Dermis blood vessel endothelial cell (primary cell): Measurements from ENCODE around the gene ADAMTS4. TPM values are rescaled to one million over a fixed set of nuclear protein-coding genes. Genes with fewer than 3 reads are reported as not detected.

Experiments used
- DNase-seq: peaks from one replicate; pipeline ENCODE4 v3.0.0; 2010
- total RNA-seq: library from RNA; depleted of rRNA; stranded (reverse); fragments of >200 nt; gene quantifications from 2 replicates; pipeline ENCODE4 v1.2.3, GENCODE V29; 2014

Gene ADAMTS4
- total RNA-seq, 1 donor from 2014 or later, result 19.7 TPM

DNA sequence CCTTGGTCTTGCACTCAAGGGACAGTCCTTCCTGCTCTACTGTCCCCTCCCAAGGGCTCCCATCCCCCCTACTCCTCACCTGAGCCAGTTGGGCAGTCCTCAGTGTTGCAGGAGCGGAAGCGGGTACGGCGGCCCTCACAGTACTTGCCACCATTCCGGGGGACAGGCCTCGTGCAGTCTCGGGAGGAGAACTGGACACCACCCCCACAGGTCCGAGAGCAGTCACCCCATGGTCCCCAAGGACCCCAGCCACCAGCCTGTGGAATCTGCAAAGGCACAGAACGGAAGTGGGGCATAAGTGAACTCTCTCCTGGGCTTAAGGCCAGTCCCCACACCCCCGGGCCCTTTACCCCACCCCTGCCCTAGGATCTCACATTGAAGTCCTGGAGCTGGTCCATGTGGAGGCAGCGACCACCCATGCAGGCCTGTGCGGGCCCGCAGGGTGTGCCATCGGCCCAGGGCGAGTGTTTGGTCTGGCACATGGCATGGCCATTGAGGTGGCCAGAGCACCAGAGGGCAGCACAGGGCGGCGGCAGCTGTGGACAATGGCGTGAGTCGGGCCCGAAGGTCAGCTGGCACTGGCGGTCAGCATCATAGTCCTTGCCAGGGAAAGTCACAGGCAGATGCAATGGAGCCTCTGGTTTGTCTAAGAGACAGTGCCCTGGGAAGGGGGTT, 5.2 kb downstream of the ADAMTS4 start:
- DNase-seq, result peak; percentile 71

DNA sequence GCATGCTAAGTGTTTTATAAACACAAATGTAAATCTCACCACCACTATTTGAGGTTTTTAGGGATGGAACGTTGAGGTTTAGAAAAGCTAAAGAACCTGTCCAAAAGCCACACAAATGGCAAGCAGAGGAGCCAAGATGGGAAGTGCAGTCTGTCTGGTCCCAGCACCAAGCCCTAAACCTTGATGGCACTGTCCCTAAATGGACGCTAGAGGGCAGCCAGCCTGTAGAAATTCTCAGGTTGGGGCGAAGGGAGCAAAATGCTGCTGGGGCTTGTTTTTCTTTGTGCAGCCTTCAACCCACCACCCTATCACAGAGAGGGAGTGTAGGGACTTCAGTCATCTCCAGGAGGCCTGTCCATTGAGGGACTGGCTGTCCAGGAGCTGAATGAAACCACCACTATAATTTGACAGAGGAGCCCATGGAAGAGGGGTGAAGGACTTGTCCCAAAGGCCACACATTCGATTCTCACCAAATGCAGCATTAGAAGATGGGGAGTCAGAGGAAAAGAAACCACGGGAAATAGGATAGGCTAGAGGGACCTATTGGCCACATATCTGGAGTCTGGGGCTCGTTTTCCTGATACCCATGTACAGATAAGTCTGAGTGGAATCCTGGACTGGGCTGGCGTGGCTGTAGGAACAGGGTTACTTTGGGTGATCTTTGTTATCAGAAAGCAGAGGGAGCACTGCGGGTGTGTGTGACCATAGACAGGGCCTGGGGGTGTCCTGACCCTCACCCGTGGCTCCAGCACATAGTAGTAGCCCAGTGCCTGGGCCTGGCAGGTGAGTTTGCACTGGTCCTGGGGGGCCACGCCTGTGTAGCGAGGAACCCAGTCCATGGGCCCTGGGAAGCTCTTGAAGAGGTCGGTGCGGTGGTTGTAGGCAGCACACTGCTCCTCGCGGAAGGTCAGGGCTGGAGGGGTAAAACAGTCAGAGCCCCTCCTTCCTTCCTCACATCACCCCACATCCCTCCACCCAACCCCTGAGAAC, 6.1 kb downstream of the ADAMTS4 start:
- peak; percentile 87 for DNase-seq

DNA sequence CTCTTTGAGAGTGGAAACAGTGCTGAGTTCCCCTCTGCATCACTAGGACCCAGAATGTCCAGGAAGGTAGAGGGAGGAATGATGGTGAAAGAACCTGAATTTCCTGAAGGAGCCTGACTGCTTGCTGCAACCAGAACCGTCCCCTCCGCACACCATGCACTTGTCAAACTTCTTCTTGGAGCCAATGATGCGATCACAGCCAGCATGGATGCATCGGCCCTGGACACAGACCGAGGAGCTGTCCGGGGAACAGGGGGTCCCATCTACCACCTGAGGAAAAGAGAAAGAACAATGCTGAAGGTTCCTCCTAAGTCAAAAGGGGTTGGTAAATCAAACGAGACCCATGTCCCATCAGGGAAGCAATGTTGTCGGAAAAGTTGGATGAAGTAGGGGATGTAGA, 6.9 kb downstream of the ADAMTS4 start:
- no peak for DNase-seq

DNA sequence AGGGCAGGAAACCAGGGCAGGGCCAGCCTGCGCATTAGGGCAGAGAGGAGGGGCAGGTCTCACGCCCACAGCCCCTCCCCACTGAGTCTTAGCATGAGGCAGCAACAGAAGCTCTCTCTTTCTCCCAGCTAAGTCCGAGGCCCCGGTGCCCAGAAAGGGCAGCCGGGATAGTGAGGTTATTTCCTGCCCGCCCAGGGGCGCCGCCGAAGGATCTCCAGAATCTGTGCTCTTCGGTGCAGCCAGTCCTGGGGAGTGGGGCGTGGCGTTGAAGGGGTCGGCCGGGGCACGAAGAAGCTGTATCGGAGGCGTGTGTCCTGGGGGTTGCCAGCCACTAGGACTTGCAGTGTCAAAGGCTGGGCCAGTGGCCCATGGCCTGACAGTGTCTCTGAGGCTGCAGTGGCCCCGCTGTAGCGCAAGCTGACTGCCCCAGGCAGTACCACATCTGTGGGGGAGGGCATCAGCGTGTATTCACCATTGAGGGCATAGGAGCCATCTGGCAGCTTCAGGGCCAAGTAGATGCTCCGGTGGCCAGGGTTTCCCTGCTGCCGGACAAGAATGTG, 7.8 kb downstream of the ADAMTS4 start:
- DNase-seq, result no peak

DNA sequence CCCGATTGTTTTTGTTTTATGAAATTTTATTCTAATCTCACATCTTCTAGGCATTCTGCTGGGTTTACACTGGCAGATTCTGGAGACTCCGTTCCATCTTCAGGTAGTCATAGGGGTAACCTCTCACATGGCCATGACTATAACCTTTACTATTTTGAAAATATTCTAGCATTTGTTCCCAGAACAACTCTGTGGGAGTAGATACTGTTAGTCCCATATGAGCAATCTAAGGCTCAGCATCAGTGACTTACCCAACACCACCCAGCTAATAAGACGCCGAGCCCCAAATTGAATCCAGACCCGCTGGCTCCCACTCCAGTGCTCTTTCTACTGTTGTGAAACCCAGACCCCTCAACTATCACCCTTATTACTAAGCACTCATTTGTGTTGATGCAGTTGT, 9.8 kb downstream of the ADAMTS4 start:
- DNase-seq, result no peak

DNA sequence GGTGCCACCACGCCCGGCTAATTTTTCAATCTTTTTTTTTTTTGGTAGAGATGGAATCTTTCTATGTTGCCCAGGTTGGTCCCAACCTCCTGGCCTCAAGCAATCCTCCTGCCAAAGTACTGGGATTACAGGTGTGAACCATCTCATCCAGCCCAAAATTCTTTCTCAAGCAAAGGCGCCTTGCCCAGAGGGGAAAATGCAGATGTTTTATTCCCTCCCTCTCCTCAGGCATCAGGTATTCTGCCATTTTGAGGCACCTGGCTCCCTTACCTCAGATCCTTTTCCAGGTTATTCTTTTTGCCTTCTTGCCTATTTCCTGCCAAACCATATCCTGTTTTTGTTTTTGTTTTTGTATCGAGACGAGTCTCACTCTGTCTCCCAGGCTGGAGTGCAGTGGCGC, 10.5 kb downstream of the ADAMTS4 start:
- no peak for DNase-seq

DNA sequence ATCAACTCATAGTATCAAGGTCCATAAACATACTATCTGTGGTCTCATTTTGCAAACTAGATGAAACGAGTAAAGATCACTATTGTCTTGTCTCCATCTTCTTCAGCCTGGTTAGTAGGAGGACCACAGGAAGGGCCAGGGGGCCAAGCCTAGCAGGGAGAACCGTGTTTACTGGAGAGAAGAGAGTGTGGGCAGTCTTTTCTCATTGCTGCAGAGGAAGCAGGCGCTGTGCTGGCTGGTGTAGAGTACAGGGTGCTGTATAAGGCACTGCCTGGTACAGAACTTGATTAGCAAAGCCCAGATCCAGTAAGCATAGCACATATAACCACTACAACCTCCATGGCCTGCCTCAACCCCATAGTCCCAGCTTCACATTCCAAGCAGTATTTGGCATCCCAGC, 11.5 kb downstream of the ADAMTS4 start:
- DNase-seq, result no peak

DNA sequence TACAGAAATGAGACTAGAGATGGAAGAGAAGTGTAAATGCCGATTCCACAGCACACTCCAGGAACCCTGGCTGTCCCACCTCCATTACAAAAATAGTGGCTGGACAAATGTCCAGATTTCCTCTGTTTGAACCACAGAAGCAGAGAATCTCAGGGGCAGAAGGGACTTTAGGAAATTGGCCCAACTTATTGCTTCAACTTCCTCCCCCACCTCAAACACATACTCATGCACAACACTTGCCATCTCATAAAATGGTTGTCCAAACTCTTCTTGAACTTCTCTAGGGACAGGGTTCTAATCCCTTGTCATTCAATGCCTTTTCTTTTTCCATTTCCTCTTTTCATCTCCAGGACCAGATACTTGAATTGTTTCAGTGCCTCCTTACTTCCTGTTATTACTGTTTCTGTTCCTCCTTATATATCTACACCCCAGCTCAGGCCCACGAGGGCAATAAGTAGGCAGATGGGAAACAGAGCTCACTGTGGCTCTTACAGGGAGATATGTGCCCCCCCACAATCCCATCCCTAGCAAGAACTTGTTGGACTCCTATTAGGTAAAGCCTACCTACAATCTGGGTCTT, 13.0 kb downstream of the ADAMTS4 start:
- DNase-seq, result no peak

DNA sequence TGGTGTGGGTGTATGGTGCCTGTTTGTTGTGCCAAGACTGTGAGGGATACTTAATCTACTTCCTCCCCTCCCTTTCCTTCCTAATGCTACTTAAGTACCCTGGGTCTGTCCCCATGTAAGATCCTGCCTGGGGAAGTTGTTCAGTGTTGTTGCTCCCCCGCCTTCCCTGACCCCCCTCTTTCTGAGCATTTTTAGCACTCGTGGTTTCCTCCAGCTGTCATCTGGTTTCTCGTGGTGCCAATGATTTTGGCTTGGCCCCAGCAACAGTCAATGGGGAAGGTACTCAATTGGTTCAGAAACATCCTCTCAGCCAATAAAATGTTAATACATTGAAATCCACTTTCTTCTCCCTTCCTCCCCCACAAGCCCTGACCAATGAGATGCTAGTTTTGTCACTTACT, 13.6 kb downstream of the ADAMTS4 start:
- peak; percentile 98 for DNase-seq

DNA sequence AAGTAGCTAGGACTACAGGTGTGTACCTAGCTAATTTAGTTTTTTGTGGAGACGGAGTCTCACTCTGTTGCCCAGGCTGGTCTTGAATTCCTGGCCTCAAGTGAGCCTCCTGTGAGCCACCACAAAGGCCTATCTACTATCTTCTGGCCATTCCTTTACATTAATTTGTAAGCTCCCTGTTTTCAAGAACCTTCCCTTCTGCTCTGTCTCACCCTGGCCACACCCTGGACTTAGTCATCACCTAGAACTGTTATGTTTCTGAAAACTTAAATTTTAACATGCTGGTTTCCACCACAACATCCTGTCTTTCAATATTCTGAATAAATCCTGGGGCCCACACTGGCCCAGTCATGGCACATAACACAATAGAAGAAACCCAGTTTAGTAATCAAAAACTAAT, 16.6 kb downstream of the ADAMTS4 start:
- no peak for DNase-seq

DNA sequence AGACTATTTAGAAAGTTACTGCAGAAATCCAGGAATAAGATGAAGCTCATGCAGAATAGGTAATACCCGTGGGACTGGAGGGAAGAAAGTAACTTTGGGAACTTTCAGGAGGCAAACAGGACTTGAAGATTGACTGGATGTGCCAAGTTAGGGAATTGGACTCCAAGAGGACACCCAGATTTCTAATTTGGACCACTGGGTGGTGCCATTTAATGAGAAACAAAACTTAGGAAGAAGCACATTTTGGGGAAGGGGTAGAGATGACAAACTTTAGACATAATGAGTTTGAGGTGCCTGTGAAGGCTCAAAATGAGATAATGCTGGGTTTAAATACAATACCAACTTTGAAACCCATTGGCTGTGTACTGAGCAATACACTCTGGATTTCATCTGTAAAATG, 18.2 kb downstream of the ADAMTS4 start:
- peak; percentile 58 for DNase-seq

DNA sequence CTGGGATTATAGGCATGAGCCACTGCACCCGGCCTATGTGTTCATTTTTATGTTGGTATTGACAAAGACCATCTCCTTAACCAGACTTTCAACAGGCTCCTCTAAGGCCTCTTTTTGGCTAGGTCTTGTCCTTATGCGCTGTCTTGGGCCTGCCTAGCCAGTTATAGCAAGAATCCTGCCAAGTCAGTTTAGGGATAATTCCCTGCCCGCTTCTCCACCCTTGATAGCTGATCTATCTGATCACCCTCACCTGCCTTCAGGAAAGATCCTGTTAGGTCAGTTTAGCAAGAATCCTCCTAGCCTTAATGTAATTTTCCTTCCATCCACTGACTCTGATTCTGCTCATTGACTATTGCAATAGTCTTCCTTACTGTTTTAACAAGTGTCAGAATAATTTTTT, 19.2 kb downstream of the ADAMTS4 start:
- no peak for DNase-seq

DNA sequence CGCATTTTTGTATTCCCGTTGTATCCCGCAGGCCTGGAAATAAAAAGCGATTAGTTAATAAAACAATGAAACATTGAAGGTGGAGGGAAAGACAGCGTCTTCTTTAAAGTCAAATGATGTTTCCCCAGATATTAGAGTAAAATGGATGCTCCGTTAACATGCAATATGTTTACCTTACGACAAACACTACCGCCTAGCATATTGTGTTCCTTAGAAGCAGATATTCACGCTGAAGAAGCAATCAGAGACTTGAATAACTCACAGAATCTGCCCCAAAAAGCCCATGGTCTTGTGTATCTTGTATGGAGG, 21.0 kb downstream of the ADAMTS4 start:
- no peak for DNase-seq

DNA sequence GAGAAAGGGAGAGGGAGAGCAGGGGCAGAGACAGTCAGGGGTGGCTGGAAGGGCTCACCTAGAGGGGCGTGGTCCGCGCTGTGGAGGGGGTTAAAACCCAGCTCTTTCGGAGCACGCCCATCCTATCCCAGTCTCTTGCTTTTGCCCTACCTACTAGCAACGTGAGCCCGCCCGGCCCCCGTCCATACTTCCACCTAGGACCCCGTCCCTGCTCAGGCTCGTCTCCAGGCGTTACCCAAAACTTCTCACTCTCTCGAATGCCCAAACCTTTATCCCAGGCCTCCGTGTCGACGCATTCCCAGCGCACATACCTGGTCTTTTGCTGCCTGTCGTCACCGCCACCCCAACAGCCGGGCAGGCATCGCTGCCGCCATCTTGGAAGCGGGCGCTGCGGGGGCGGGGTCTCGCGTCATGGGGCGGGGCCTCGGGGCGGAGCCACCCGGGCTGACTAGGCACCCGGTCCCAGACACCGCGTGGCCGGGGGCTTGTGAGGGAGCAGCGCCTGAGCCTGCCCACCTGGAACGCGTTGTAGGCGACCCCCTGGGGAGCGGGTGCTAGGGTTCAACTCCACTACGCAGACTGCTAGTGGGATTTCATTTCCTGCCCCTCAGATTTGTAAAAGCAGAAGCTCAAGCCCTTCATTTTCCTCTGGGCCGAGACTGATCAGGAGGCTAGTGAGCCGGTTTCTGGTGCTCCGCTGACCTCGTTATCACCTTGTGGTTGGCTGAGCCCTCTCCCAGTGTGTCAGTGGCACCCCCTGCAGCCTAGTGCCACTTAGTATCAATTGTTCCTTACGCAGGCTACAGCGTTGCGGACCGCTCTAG, 21.5 kb downstream of the ADAMTS4 start, which contains the start of gene B4GALT3:
TSS of gene B4GALT3 (minus strand) at position 396 of the 824 bp plus-strand sequence. CDS start 1,447 bp downstream, outside the sequence.
- DNase-seq, result peak; percentile 87

DNA sequence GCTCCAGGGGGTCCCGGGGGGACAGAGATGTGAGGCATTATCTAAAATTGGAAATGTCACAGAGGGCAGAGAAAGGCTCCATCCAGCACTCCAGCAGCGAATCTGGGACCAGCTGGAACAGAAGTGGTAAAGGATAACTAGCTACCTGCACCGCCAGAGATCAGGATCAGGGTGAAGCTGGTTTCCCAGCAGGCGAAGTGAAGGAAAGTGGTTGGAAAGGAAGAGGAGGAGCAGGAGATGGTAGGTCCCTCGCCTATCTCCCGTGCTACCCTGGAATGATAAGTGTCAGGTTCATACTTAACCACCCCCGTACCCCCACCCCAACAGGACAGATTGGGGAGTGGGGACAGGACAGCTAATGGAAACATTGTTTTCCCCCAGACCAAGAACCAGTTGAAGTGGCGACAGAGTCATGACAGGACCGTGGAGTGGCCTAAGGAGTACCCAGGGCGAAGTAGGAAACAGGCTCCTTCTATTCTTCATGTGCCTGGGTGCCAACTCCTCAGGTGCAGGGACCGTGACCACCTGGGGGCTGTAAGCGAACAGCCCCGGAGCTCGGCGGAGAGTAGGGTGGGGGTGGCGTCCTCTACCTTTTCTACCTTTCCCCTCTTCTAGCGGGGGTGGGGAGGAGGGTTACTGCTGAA, 22.3 kb downstream of the ADAMTS4 start:
- DNase-seq, result no peak

DNA sequence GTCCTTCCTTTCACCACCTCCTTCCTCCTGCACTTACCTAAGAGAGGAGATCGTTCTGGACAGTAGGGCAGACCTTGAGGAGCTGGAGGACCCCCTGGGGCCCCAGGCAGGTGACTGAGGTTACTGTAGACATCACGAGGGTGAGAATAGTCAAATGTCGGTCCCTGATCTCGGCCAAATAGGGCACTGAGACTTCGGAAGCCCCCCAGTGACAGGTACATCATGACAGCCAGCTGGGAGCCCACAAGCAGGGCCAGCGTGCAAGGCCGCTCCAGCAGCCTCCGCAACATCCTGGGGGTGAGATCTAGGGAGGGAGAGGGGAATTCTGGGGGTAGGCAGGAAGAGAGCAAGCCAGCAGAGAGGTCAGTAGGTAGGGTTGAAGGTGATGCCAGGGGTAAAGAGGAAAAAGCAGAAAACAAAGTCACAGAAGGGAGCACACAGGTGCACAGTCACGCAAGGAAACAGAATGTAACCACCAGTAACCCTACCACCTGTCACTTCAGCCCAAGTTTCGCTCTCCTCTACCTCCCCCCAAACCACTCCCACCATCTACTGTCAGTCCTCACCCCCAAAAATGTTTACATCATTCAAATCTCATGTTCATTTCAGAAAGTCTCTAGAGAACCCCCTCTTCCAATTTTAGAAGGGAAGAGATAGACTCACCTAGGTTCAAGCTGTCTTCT, 22.9 kb downstream of the ADAMTS4 start:
- DNase-seq, result no peak

DNA sequence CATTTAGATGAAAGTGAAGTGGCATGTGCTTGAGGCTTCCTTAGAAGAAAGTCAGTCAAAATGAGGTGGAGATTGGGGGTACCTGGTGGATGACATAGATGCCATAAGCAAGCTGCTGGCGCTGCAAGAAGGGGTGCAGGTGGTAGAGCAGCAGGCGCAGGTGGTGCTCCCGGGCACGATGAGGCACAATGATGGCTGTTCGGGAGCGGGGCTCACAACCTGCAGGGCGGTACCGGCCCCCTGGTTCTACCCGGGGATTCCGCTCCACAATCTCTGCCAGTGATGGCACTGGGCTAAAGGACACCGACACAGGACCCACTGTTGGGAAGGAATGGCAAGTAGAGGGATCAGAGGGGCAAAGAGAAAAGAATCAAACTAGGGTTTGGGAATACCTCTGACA, 23.9 kb downstream of the ADAMTS4 start:
- DNase-seq, result no peak

DNA sequence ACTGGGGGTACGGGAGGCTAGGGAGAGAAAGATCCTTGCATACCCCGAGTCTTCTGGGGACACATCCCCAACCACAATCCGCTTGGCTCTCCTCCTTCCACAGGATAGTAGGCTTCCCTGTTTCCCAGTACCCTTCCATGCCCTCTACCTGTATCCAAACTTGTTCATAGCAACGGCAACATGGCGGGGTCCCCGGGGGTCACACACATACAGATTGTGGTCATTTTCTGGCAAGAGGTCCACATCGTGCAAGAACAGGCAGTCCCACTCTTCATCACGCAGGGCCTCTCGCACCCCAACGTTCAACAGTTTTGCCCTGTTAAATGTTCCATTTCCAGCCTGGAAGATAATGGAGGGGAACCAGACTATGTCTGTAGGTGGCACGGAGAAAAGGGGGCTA, 25.1 kb downstream of the ADAMTS4 start:
- DNase-seq, result no peak

DNA sequence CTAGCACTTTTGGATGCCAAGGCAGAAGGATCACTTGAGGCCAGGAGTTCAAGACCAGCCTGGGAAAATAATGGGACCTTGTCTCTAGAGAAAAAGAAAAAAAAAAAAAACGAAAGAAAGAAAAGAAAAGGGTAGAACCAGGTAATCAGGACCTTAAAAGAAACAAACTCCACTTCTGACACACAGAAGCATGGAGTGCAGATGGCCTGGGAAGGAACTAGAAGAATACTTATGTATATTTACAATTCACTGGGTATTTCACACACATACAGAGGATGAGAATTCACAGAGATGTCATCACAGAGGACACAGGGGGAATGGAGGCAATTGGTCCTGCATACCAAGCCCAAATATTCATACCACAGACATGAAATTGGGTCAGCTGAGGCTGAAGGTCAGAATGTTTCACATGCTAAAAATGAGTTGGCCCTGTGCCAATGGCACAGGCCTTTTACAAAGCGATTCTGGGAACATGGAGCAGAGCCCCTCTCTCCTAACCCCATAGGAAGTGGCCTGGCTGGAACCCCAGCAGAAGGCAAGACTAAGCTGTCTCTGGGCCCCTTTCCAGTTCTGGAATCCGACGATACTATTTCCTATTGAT, 26.0 kb downstream of the ADAMTS4 start:
- DNase-seq, result no peak

DNA sequence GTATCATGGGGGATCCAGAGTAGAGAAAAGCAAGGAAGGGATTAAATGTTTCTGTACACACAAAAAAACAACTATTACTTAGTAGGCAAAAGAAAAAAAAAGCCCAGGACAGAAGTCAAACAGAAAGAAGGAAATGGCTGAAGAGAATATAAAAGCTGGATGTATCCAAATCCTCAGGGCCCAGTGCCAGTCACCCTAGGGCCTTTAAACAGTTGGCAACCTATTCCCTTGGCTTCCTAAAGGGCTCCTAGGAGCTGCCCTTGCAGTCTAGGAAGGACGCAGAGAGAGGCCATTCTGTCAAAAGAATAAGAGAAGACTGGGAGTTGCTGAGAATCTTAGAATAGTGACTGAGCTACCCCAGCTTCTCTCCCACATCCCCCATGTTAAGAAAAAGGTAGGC, 26.5 kb downstream of the ADAMTS4 start:
- DNase-seq, result no peak

DNA sequence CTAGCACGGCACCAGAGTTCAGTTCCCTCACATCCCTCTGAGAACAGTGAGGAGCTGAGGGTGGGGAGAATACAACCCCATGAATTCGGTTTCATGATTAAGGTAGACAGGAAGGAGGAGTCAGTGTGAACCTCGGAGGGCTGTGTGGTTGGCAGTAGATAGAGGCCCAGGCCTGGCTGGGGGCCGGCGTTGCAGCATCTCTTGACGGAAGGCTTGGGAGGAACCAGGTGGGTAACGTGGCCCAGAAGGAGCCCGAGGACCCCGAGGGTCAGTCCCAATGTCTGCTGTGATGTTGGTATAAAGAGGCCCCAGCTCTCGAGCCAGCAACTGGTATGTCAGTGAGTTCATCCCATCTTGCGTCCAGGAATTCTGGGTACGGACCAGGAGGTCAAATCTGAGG, 27.2 kb downstream of the ADAMTS4 start:
- no peak for DNase-seq
